PFSK-1 (cell line): ENCODE measurements around the gene PLEKHD1.

ENCODE experiments used
- POLR2AphosphoS5 ChIP-seq: IDR thresholded peaks from 2 replicates; pipeline ENCODE4 v1.6.1; 2012; ENCODE audit warnings: low read depth, mild to moderate bottlenecking, control low read depth, low read length, moderate library complexity
- REST ChIP-seq, 2 experiments: IDR thresholded peaks; 2 replicates each; pipeline versions ENCODE4 v1.6.1 to v1.8.0; 2011 to 2012; ENCODE audit warnings: low read depth in 2 of 2, low read length in 2 of 2, control low read depth in 1 of 2, inconsistent platforms in 1 of 2, mild to moderate bottlenecking in 1 of 2, moderate library complexity in 1 of 2; ENCODE audit not compliant: insufficient read depth in 1 of 2
- SIN3A ChIP-seq: IDR thresholded peaks from 2 replicates; pipeline ENCODE4 v1.6.1; 2012; ENCODE audit warnings: mild to moderate bottlenecking, low read length, moderate library complexity, borderline replicate concordance; ENCODE audit not compliant: insufficient read depth
- TAF1 ChIP-seq: IDR thresholded peaks from 2 replicates; pipeline ENCODE4 v1.6.1; 2012; ENCODE audit warnings: low read length, control low read depth, borderline replicate concordance; ENCODE audit not compliant: insufficient read depth

- TF ChIP-seq TAF1 (no peak), SIN3A (no peak), POLR2AphosphoS5 (no peak), REST (IDR thresholded peaks at IDR 0.05; ENCODE audit: insufficient read depth in 1 of 2, low read depth in 2 of 2, low read length in 2 of 2) (no peak)
These were observed 70.0 kb downstream of the PLEKHD1 start for GRCh38 chr14:69554500-69554899.
